HepG2 (cell line): ENCODE results near the gene YAP1. TPM values are rescaled to one million over a fixed set of nuclear protein-coding genes. Genes with fewer than 3 reads are reported as not detected.

ENCODE experiments used
- ETV5 ChIP-seq: IDR thresholded peaks from 2 replicates; pipeline ENCODE4 v1.6.1; 2018; ENCODE audit warnings: missing biosample characterization, missing genetic modification reagents, inconsistent platforms, borderline replicate concordance
- KMT2A ChIP-seq: sonication (generic); formaldehyde crosslinking; IDR thresholded peaks from 2 replicates; pipeline ENCODE4 v1.4.0; 2020; ENCODE audit warnings: missing genetic modification reagents
- MAFK ChIP-seq, 2 experiments: IDR thresholded peaks in 1 of 2; conservative IDR thresholded peaks in 1 of 2; 2 replicates each; pipeline ENCODE4 v1.6.1; 2011; ENCODE audit warnings: improper control_type of control experiment in 2 of 2, low read length in 2 of 2
- MEIS1 ChIP-seq: sonication (generic); formaldehyde crosslinking; IDR thresholded peaks from 2 replicates; pipeline ENCODE4 v1.9.0; 2021; ENCODE audit warnings: mild to moderate bottlenecking, missing genetic modification reagents, moderate library complexity, borderline replicate concordance
- POGK ChIP-seq: sonication (generic); formaldehyde crosslinking; conservative IDR thresholded peaks from 2 replicates; pipeline ENCODE4 v1.8.0; 2022; ENCODE audit warnings: mild to moderate bottlenecking, moderate library complexity, missing genetic modification reagents
- PRDM4 ChIP-seq: sonication (generic); formaldehyde crosslinking; IDR thresholded peaks from 2 replicates; pipeline ENCODE4 v1.9.0; 2021; ENCODE audit warnings: missing genetic modification reagents, borderline replicate concordance
- SIN3A ChIP-seq: IDR thresholded peaks from 2 replicates; pipeline ENCODE4 v1.6.1; 2011; ENCODE audit warnings: low read depth, mild to moderate bottlenecking, control low read depth, low read length, borderline replicate concordance
- THAP7 ChIP-seq: sonication (generic); formaldehyde crosslinking; IDR thresholded peaks from 2 replicates; pipeline ENCODE4 v1.8.1; 2023; ENCODE audit warnings: mild to moderate bottlenecking, missing genetic modification reagents
- ZMYM4 ChIP-seq: sonication (generic); formaldehyde crosslinking; IDR thresholded peaks from 2 replicates; pipeline ENCODE4 v1.8.1; 2023; ENCODE audit warnings: mild to moderate bottlenecking, missing genetic modification reagents
- ZNF30 ChIP-seq: sonication (generic); formaldehyde crosslinking; IDR thresholded peaks from 2 replicates; pipeline ENCODE4 v1.5.0; 2020; ENCODE audit warnings: mild to moderate bottlenecking, missing genetic modification reagents
- ZNF607 ChIP-seq: sonication (generic); formaldehyde crosslinking; IDR thresholded peaks from 2 replicates; pipeline ENCODE4 v1.5.1; 2020; ENCODE audit warnings: missing genetic modification reagents, mild to moderate bottlenecking, borderline replicate concordance
- ZSCAN20 ChIP-seq: sonication (generic); formaldehyde crosslinking; IDR thresholded peaks from 2 replicates; pipeline ENCODE4 v1.4.0; 2020; ENCODE audit warnings: missing genetic modification reagents, mild to moderate bottlenecking, borderline replicate concordance
- polyA plus RNA-seq, 8 experiments: library from polyadenylated mRNA; depleted of rRNA in 3 of 8; stranded (reverse) in 7 of 8; unstranded in 1 of 8; fragments of >200 nt; fragmentation: Illumina TruSeq in 4 of 8; extraction: Trizol in 4 of 8; gene quantifications; 2 replicates each; pipeline versions ENCODE4 v1.2.1 to v1.2.3, GENCODE V29; 2011 to 2016; ENCODE audit warnings: low read depth in 4 of 8, missing spikeins in 1 of 8, mixed read lengths in 1 of 8; ENCODE audit not compliant: insufficient read depth in 1 of 8
- total RNA-seq, 5 experiments: library from RNA; depleted of rRNA; stranded (reverse); fragments of >200 nt; fragmentation: Illumina TruSeq; extraction: Trizol; gene quantifications; 2 replicates each; pipeline ENCODE4 v1.2.3, GENCODE V29; 2016; ENCODE audit warnings: low read depth in 1 of 5
- TF ChIP-seq, protein P1 (sequence below): sonication (generic); formaldehyde crosslinking; IDR thresholded peaks from 2 replicates; pipeline ENCODE4 v1.4.0; 2020; ENCODE audit warnings: mild to moderate bottlenecking, missing genetic modification reagents
- TF ChIP-seq, protein P2 (sequence below): sonication (generic); formaldehyde crosslinking; IDR thresholded peaks from 2 replicates; pipeline ENCODE4 v1.4.0; 2020; ENCODE audit warnings: mild to moderate bottlenecking, missing genetic modification reagents

YAP1 gene
- total and polyA plus RNA-seq, 2 of the 13 experiments (the other 11 are each of a cell fraction or from before 2014, with no cell fraction given), result 59.5 to 91.0 TPM

GRCh38 chr11:102111787-102112508, 1.7 kb downstream of the YAP1 start (continued):
- TF ChIP-seq POGK (CRISPR knock-in tag) (no peak; the same call in 1 of the 2 replicates), MAFK (conservative IDR thresholded peaks at IDR 0.05 in 1 of 2, IDR thresholded peaks at IDR 0.05 in 1 of 2; ENCODE audit: low read length in 2 of 2) (no peak), PRDM4 (CRISPR knock-in tag) (no peak), ZNF607 (no peak), THAP7 (no peak), ETV5 (CRISPR knock-in tag) (no peak; the same call in 1 of the 2 replicates), ZMYM4 (CRISPR knock-in tag) (no peak; the same call in 1 of the 2 replicates), MEIS1 (CRISPR knock-in tag) (no peak), SIN3A (peak; percentile 10; the same call in 1 of the 2 replicates), KMT2A (CRISPR knock-in tag) (peak; percentile 54; the same call in 1 of the 2 replicates), ZSCAN20 (CRISPR knock-in tag) (no peak), ZNF30 (no peak)
- TF ChIP-seq, protein P1, sequence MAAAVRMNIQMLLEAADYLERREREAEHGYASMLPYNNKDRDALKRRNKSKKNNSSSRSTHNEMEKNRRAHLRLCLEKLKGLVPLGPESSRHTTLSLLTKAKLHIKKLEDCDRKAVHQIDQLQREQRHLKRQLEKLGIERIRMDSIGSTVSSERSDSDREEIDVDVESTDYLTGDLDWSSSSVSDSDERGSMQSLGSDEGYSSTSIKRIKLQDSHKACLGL, result no peak
- TF ChIP-seq, protein P2, sequence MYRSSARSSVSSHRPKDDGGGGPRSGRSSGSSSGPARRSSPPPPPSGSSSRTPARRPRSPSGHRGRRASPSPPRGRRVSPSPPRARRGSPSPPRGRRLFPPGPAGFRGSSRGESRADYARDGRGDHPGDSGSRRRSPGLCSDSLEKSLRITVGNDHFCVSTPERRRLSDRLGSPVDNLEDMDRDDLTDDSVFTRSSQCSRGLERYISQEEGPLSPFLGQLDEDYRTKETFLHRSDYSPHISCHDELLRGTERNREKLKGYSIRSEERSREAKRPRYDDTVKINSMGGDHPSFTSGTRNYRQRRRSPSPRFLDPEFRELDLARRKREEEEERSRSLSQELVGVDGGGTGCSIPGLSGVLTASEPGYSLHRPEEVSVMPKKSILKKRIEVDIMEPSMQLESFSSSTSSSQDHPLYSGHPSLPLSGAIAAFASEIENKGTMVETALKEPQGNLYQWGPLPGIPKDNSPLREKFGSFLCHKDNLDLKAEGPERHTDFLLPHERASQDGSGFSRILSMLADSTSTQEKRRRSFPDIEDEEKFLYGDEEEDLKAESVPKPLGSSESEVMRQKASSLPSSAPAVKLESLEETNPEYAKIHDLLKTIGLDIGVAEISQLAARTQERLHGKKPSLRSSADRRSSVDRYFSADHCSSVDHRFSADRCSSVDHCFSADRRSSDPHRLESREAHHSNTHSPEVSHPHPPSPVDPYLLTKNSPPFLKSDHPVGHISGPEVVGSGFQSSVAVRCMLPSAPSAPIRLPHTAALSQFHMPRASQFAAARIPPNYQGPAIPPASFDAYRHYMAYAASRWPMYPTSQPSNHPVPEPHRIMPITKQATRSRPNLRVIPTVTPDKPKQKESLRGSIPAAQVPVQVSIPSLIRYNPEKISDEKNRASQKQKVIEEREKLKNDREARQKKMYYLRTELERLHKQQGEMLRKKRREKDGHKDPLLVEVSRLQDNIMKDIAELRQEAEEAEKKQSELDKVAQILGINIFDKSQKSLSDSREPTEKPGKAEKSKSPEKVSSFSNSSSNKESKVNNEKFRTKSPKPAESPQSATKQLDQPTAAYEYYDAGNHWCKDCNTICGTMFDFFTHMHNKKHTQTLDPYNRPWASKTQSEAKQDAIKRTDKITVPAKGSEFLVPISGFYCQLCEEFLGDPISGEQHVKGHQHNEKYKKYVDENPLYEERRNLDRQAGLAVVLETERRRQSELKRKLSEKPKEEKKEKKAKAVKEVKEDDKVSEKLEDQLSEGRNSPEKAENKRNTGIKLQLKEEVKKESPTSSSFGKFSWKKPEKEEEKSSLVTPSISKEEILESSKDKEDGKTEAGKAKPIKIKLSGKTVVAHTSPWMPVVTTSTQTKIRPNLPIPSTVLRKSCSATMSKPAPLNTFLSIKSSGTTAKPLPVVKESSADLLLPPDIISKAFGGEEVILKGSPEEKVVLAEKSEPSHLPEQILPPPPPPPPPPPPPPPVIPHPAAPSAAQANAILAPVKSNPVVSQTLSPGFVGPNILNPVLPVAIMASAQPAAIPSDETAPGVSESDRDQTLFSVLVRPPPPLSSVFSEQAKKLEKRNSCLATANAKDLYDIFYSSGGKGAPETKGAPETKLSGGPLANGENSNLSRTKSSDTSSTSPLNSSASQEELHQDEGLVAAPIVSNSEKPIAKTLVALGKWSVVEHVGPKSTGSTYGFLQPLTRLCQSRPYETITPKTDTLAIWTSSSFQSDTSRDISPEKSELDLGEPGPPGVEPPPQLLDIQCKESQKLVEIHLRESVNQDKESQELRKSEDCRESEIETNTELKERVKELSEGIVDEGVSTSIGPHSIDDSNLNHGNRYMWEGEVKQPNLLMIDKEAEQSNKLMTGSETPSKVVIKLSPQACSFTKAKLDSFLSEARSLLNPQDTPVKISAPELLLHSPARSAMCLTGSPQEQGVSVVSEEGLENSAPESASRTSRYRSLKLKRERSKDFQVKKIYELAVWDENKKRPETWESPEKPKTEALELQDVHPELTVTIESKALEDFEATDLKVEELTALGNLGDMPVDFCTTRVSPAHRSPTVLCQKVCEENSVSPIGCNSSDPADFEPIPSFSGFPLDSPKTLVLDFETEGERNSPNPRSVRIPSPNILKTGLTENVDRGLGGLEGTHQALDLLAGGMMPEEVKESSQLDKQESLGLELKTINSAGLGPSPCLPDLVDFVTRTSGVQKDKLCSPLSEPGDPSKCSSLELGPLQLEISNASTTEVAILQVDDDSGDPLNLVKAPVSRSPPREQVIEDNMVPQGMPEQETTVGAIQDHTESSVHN (CRISPR knock-in tag), result no peak
